GM21447 (cell line): ENCODE measurements around the gene MSMB.

Source experiments
- ATAC-seq: cut with Tn5 transposase; IDR thresholded peaks from one replicate; pipeline ENCODE4 v1.9.1; 2021; ENCODE audit not compliant: unreplicated experiment

The MSMB gene

DNA sequence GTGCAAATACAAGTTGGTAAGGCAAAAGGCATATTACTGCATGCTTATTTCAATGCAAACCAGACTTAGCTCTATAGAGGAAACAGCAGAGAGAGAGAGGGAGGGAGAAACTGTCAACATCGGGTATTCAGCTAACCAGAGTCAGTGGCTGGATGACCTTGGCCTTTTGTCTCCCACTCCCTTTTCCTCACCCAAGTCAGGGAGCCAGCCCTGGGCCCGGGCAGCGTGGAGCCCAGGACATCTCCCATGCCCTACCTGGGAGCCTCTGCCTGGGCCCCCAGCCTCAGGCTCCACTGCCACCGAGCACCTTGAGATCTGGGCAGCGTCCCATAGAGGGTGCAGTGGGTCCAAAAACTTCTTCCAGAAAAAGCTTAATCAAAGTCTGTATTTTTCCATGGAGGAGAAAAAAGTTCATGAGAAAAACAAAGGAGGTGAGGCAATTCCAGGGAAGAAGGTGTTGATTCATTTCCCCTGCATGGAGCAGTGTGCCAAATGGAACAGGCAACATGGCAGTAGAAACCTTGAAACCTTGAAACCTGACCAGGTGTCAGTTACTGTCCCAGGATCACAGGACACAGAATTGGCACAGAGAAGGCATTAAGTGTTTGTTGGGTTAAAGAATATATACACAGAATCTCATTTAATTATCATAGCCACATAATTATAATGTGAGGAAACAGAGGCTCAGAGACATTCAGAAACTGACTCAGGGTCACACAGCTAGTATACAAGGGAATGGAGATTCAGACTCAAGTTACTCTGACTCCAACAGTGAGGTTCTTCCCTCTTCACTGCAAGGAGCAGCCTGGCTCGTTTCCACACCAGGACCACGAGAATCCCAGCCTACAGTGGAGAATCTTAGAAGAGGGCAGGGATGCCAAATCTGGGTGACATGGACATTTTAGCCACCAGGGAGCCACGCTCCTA is 9.9 kb downstream of the MSMB start:
- ATAC-seq = no peak

DNA sequence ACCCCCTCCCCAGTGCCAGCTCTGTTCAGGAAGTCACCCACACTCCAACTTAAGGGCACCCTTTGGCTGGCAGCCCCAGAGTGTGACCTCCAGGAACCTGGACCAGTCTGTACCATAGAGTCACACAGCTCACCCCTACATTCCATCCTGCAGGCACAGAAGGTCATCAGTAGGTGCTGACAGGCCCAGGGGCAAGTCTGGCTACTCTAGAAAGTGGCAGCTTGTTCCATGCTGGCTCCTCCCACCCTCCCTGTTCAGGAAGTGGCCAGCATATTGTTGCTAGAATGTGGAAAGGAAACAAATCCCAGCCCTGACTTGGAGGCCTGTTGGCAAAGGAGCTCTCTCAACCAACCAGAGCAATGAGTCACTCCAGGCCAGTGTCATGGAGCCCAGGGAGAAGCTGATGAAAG is 12.5 kb downstream of the MSMB start:
- ATAC-seq = no peak

DNA sequence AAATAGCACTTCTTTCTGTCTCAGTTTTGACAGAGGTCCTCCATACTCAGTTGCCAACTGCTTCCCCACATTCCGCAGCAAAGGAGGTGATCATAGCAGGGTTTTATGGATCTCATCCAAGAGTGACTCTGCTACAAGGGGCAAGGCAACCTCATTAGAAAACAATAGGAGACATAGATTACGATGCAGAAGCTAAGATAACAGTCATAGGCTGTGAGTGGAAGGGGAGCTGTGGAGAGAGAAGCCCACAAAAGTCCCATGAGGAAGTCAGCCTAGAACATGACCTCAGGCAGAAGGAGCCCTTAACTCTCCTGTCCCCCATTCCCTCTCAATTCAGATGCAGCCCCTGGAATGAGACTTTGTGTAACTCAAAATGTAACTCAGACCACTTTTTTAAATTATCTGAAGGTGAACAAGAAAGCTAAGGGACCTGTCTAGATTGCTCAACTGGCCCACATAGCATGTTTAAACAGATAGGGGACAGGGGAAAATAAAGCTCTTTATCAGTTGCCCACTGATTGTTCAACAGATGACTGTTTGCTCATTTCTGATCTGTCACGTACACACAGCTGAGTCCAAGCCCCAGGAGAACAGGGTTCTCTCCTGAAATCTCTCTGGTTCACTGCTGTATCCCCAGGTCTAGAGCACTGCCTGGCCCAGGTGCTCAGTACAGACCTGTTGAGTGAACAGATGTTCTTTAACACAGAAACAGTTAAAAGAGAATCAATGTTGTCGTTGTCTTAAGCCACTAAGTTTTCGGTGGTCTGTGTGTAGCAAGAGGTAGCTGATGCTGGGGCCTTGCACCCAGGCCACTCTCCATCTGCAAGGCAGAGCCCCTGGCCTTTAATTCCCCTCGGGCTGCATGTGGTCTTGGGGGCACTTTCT is 14.2 kb downstream of the MSMB start:
- no peak for ATAC-seq

DNA sequence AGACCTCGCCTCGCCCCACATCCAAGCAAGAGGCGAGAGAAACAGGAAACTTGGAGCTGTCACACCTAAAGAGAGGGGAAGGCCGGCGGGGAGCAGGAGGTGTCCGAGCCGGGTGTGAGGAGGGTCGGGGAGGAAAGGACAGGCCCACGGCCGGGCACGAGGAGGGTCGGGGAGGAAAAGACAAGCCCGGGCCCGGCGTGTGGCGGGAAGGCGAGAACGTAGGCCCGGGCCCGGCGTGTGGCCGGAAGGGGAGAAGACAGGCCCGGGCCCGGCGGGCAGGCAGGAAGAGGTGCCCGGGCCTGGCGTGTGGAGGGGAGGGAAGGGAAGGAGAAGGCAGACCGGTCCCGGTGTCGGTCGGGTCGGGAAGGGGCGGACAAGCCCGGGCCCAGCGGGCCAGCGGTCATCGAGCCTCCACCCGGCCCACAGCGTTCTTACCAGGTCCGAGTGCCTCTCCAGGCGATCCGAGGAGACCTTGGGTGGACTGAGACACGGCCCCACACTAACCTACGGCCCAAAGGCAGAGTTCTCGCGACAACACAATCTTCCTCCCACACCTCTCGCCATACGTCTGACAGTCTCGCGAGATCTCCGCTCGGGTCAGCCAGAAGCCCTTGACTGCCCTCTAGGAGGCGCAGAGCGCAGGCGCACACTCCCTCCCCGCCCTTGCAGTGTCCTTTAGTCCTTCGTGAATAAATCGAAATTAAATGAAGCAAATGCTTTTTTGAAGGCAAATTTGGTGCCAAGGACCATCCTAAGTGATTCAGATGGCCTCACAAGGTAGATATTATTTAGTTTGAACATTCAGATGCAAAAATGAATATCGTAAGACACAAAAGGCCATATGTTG is 15.8 kb downstream of the MSMB start, which contains the start of gene NCOA4:
TSS of gene NCOA4 (minus strand) at position 533 of the 847 bp plus-strand sequence. CDS start 13,943 bp downstream, outside the sequence.
- ATAC-seq = peak; percentile 97

DNA sequence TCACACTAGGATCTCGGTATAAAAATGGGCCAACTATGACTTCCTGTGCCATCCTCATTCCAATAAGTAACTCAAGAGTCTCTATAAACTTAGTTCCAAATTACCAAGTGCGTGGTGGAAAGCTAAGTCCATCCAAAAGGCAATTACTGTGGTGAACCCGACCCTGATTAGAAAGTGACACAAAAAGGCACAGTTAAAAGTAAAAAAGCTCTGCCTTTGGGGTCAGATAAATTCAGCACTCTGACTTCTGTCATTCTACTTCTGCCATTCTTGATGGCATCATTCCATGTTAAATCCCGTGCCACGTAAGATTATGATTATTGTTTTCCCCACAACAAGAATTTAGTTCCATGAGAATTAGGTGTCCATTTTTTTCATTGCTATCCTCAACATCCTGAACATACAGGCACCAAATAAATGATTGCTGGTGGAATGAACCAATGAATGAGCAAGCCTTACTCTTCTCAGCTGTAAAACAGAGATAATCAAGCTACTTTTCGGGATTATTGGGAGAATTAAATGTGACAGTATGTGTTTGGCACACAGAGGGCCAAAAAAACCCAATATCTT is 16.5 kb downstream of the MSMB start:
- ATAC-seq = no peak

DNA sequence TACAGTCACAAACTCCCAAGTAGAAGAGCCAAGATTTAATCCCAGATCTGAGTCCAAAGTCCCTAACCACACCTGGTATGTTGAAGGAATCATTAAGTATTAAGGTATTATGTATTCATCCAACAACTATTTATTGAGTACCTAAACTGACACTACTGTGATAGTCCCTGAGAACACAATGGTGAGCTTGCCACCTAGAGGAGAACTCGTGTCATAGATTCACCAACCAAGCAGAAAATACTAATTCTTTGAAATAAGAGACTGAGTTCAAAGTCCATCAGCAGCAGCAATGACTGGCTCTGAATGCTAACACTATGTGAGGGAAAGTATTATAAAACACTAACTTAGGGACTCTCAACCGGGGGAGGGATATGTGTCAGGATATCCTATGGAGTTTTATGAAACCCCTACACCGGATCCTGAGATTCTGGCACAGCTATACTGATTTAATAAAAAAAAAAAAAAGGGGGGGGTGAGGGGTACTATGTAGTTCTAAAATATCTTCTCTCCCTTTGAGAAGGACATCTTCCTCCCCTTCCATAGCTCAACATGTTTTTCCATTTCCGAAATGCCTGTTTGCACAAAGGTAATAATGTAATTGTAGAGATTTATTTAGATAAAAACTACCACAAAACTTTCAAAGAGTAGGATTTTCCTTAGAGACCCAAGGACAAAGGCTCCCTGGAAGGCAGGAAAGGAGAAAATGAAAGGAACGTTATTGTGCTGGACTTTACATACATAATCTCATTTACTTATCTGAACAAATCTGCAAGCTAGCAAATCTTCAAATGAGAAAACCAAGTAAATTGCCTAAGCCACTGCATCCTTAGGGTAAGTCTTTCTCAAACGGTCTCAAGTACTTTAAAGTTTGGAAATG is 17.2 kb downstream of the MSMB start:
- peak; percentile 39 for ATAC-seq

DNA sequence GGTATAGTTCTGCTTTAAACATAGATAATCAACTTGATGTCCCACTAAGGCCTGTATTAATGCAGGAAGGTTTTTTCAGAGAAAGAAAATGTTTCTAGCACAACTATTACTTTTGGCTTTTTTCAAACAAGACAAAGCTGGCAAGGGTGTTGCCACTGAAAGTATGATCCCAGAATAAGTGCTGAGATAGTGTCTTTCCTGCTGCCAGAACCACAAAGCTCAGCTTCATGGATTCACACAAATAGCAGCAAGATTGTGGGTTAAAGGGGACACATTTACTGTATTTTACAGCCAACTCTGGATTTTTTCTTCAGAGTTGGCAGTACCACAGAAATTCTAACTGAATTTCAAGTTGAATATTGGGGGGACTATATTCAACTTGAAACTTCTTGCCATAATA is 20.0 kb downstream of the MSMB start:
- no peak for ATAC-seq

DNA sequence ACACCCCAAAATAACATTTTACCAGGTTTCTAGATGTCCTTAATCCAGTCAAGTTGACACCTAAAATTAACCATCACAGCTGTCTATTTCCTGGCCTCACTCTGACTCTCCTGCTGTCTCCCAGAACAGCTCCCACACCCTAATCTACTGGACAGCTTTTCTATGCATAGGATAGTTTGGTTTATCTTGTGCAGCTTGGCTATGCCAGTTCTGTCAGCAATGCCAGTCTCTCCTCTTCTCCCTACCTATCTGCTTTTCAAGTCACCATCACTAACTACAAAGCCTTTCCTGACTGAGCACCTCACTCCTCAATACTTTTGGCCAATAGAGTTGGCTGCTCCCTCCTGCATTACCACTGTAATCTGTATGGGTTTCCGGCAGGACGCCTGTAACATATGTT is 20.7 kb downstream of the MSMB start:
- ATAC-seq = no peak

DNA sequence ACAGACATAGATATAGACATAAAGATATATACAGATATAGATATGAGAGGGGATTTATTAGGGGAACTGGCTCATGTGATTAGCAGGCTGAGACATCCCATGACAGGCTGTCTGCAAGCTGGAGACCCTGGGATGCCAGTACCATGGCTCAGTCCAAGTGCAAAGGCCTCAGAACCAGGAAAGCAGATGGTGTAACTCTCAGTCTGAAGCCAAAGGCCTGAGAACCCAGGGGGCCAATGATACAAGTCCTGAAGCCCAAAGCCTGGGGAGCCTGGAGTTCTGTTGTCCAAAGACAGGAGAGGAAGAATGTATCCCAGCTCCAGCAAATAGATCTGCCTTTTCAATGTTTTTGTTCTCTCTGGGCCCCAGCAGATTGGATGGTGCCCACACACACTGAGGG is 21.1 kb downstream of the MSMB start:
- ATAC-seq = no peak

DNA sequence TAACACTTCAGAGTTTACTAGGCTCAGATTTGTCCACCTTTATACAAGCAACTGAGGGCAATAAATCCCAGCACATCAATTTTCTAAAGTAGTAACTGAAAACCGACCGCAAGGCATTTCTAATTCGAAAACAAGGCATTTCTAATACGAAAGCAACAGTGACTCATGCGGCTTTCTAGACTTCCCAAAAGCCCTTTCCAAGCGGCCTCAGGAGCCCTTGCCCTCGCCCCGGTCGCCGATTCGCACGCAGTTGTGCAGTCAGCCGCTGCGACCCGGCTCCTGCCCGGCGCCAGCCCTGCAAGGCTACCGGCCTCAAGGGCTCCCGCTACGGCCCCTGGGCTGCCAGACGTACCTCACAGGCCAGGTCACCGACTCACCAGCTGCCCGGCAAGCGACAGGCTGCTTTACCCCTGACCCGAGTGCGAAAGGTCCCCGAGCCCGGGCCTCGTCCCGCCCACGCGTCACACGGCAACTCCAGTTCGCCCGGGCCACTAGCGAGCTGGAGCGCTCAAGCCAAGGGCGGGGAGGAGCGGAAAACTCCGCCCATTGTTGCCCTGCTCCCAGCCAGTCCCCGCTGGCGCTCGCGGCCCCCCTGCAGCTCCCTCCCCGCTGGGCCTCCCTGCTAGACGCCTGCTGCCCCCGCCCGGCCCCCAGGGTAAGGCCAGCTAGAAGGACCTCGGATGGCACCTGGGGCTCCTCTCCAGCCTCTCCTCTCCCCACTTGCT is 22.9 kb downstream of the MSMB start:
- ATAC-seq = peak; percentile 94

DNA sequence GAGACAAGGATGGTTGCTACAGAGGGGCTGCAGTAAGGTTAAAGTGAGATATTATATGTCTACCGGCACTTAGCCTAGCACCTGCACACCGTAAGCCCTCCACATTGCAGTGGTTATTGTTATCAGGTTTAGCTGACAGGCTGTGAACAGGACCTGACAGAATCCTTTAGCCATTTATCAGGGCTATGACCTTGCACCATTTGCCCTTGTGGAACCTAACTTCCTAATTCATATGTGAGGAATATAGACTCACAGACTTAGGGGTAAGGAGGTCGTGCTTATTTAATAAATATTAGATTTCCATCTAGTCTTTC is 25.8 kb downstream of the MSMB start:
- ATAC-seq = no peak

DNA sequence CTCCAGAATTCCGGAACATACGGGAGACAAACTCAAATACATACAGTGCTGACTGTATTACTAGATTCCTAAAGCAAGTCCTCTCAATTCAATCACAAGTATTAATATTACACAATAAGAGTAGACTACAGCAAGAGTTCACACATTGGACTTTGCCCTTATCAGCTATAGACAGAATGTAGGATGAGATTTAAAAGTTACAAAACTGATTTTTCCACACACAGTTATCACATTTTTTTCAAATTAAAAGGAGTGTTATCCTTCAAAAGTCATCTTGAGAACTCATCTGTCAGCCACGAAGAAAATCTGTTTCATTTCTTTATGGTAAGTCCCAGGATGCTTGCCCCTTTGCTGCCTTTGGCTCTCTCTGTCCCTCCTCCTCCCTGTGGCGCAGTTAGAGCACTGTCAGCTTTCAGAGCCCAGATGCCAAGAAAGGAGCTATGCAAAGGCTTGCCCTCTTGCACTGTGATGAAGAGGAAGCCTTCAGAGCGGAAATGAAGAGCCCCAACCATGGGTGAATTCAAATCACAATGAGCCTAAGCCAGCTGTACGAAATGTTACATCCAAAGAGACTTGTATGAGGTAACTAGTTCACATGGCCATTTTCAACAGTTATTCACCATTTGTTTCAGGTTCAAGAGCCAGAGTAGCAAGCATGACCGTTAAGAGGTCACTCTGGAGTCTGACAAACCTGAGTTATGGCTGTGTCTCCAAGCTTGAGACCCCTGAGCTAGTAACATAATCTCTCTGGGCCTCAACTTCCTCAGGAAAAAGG is 26.3 kb downstream of the MSMB start:
- ATAC-seq = no peak

DNA sequence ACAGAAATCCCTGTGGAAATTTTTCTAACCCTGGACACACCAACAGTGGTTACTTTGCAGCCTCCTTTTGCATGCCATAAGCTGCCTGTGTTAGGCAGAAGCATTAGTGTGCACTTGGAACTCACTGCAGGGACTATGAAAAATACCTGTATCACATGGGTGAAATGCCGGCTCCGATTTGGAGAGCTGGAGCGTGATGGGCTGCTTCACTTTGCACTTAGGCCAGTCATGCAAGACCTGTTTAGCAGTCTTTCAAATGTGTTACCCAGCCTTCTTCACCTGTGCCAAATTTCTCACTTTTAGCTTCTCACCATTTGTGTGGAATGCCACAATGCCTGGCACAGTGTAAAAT is 26.9 kb downstream of the MSMB start:
- ATAC-seq = no peak

DNA sequence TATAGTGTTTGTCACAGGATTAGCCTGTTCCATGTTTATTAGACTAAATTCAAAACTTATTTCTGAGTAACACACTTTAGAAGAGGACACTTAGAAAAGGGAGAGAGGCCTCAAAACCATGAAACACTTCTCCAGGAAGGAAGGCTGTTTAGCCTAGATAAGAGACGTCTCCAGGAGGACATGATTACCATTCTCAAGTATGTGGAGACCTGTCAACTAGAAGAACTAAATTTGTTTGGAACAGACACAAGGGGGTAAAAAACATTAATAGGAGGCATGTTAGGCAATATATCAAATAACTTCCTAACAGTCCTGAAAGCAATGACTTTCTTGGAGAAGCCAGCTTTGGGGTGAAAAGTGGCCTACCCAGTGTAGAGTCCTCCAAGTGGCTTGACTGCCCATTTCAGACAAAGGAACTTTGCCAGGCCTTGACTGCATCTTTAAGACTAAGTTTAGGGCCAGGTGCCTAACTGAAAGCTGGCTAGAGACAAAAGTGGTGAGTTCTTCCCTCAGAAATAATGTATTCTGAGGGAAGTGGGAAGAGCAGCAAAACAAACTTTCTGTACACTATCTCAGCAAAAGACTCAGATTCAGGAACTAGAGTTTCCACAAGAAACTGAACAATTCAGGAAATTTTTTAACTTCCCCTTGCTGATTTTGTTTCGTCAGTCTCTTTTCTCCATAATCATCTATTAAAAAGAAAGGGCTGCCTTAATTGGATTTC is 27.5 kb downstream of the MSMB start:
- ATAC-seq = no peak

DNA sequence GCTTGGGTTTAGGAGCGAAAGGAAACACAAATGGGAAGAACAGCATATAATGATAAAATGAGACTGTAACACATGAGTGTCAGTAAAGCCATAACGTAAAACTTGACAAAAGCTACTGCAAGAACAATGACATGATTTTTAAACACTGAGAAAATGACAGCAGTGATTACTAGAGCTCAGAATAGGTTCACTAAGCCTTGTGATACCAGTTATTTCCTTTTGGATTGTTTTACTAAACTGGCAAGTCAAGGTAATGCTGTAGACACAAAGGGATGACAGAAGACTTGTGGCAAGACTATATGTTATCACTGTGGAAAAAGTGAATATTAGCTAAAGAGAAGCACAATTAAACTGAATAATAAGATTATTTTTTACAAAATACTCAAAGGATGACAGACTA is 28.3 kb downstream of the MSMB start:
- no peak for ATAC-seq

DNA sequence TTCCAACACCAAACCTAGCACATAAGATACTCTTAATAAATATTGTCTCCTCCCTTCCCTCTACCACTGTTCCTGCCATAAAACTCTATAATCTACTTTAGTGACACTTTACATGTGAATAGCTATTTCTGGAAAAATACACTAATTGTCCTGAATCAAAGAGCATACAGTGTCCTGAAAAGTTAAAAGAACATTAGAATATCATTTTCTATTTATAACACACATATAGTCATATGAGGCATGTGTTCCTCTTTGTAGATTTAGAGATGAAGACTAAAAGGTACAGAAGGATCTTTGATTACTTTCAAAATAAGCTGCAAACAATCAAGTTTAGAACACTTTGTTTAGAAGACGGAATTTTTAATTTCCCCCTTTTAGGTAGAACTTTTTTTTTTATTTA is 29.3 kb downstream of the MSMB start:
- ATAC-seq = no peak

DNA sequence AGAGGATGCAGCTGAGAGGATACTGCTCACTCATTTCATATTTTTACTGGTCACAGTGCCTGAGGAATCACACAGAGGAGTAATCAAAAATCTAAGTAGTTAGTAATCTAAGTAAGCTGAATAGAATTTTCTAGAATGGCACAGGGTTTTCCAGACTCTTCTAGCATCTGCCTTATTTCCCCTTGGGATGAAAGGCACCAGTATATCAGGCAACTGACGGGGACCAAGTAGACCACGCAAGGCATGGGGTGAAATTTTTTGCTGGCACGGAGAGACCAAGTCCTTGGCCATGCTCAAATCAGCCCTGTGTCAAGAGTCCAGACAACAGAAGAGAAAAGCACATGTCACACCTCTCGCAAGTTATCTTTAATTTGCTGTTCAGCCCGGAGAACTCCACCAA is 29.9 kb downstream of the MSMB start:
- no peak for ATAC-seq
